Smooth muscle cell (in vitro differentiated cells): ENCODE data around the gene LDLRAD3. TPM values are rescaled to one million over a fixed set of nuclear protein-coding genes. Genes with fewer than 3 reads are reported as not detected.

ENCODE experiments used
- DNase-seq: peaks from one replicate; lab custom pipeline; 2025; ENCODE audit not compliant: unreplicated experiment; lab: John Stamatoyannopoulos, UW
- H2AFZ ChIP-seq: fragments of 200-600 bp; sonication (generic); 2 replicates; pipeline ENCODE4 v1.6.0; 2016; ENCODE audit warnings: antibody characterized with exemption, low read depth, mild to moderate bottlenecking
- H3F3A ChIP-seq: fragments of 200-600 bp; sonication (generic); 2 replicates; pipeline ENCODE4 v1.6.0; 2017; ENCODE audit warnings: antibody characterized with exemption, low read depth
- H3K27ac ChIP-seq: fragments of 200-600 bp; sonication (generic); 2 replicates; pipeline ENCODE4 v1.5.1; 2016; ENCODE audit warnings: low read depth, mild to moderate bottlenecking
- H3K27me3 ChIP-seq: fragments of 200-600 bp; sonication (generic); 2 replicates; pipeline ENCODE4 v1.6.1; 2016; ENCODE audit warnings: low read depth, mild to moderate bottlenecking
- H3K36me3 ChIP-seq: fragments of 200-600 bp; sonication (generic); 2 replicates; pipeline ENCODE4 v1.5.1; 2016; ENCODE audit warnings: low read depth
- H3K4me1 ChIP-seq: fragments of 200-600 bp; sonication (generic); 2 replicates; pipeline ENCODE4 v1.5.1; 2016; ENCODE audit warnings: low read depth
- H3K4me2 ChIP-seq: fragments of 200-600 bp; sonication (generic); 2 replicates; pipeline ENCODE4 v1.6.0; 2016; ENCODE audit warnings: mild to moderate bottlenecking
- H3K4me3 ChIP-seq: fragments of 200-600 bp; sonication (generic); 2 replicates; pipeline ENCODE4 v1.5.1; 2016; ENCODE audit warnings: mild to moderate bottlenecking
- H3K79me2 ChIP-seq: fragments of 200-600 bp; sonication (generic); 2 replicates; pipeline ENCODE4 v1.6.0; 2016; ENCODE audit warnings: low read depth, mild to moderate bottlenecking
- H3K9ac ChIP-seq: fragments of 200-600 bp; sonication (generic); 2 replicates; pipeline ENCODE4 v1.6.0; 2016; ENCODE audit warnings: low read depth
- H3K9me3 ChIP-seq: fragments of 200-600 bp; sonication (generic); replicated peaks from 2 replicates; pipeline ENCODE4 v1.5.1; 2016; ENCODE audit warnings: low read depth
- H4K20me1 ChIP-seq: fragments of 200-600 bp; sonication (generic); 2 replicates; pipeline ENCODE4 v1.6.0; 2016; ENCODE audit warnings: low read depth
- WGBS: methylation state at CpG from one replicate; pipeline ENCODE4 v1.1.7; 2016; ENCODE audit warnings: low lambda C conversion rate; 5-methylcytosine and 5-hydroxymethylcytosine counted together
- polyA plus RNA-seq: library from polyadenylated mRNA; unstranded; fragments of >200 nt; fragmentation: Nextera tagmentation; extraction: Ambion mirVana; gene quantifications from 2 replicates; pipeline ENCODE4 v1.2.1, GENCODE V29; 2016
- total RNA-seq: library from RNA; depleted of rRNA; stranded (reverse); fragments of >200 nt; gene quantifications from 2 replicates; pipeline ENCODE4 v1.2.3, GENCODE V29; 2014
- TF ChIP-seq, protein P1 (sequence below): fragments of 200-600 bp; sonication (generic); IDR thresholded peaks from 2 replicates; pipeline ENCODE4 v1.5.1; 2017; ENCODE audit warnings: borderline replicate concordance, mild to moderate bottlenecking, antibody characterized with exemption; ENCODE audit not compliant: insufficient read depth, poor library complexity, severe bottlenecking

The LDLRAD3 gene
- total and polyA plus RNA-seq, 2 experiments from 2014 or later: 6.1 to 10.0 TPM

DNA sequence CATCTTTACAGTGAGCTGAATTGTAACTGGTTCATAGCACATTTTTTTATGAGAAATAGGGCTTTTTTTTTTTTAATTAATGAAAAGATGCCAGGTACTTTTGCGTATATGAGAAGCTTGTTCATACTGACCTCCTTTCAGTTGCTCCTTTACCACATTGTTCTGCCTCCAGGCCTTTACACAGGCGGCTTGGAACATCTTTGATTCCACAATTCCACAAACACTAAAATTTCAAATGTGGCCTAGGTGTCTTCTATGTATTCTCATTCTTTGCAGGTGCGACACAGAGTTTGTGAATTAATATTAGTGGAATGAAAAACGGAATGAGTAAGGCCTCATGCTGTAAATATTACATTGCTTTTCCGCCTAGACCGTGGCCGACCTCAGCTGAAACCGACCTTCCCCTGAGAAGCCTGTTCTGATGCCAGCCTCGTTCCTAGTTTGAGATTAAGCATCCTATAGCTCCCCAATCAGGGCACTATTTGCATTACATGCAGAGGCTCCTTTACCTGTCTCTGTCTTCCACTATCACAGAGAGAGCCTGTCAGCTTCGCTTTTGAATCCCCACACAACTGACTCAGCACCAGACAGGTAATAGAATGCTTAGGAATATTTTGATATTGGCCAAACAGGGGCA, 125.8 kb downstream of the LDLRAD3 start:
- peaks cover 32% of the 10 kb centered on the region for H3K4me1 ChIP-seq
- peaks cover 7% of the 10 kb centered on the region for H3K9me3 ChIP-seq
- no peak for DNase-seq
- TF ChIP-seq, protein P1, sequence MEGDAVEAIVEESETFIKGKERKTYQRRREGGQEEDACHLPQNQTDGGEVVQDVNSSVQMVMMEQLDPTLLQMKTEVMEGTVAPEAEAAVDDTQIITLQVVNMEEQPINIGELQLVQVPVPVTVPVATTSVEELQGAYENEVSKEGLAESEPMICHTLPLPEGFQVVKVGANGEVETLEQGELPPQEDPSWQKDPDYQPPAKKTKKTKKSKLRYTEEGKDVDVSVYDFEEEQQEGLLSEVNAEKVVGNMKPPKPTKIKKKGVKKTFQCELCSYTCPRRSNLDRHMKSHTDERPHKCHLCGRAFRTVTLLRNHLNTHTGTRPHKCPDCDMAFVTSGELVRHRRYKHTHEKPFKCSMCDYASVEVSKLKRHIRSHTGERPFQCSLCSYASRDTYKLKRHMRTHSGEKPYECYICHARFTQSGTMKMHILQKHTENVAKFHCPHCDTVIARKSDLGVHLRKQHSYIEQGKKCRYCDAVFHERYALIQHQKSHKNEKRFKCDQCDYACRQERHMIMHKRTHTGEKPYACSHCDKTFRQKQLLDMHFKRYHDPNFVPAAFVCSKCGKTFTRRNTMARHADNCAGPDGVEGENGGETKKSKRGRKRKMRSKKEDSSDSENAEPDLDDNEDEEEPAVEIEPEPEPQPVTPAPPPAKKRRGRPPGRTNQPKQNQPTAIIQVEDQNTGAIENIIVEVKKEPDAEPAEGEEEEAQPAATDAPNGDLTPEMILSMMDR: peak; percentile 17
- no peaks in the 10 kb centered on the region for H4K20me1 ChIP-seq
- H3K36me3 ChIP-seq: peaks cover 3% of the 10 kb centered on the region
- no peak overlapping the region for H2AFZ ChIP-seq
- peak overlapping the region; percentile 53 for H3K27ac ChIP-seq
- no peak overlapping the region for H3K9ac ChIP-seq
- H3K79me2 ChIP-seq: no peaks in the 10 kb centered on the region
- H3K4me3 ChIP-seq: no peak overlapping the region
- peak overlapping the region; percentile 67 for H3K4me2 ChIP-seq
- peaks cover 16% of the 10 kb centered on the region for H3F3A ChIP-seq
- 63% methylated on average over 10 of the region's 10 CpGs for whole genome bisulfite sequencing
- H3K27me3 ChIP-seq: no peaks in the 10 kb centered on the region

- Histone ChIP-seq H3K27ac (no peak overlapping the region), H3K79me2 (no peaks in the 10 kb centered on the region), H3K4me3 (no peak overlapping the region), H2AFZ (no peak overlapping the region), H3K36me3 (peaks cover 3% of the 10 kb centered on the region), H4K20me1 (no peaks in the 10 kb centered on the region), H3K4me1 (peaks cover 32% of the 10 kb centered on the region), H3K9ac (no peak overlapping the region), H3K4me2 (no peak overlapping the region), H3K9me3 (peaks cover 7% of the 10 kb centered on the region), H3F3A (peaks cover 18% of the 10 kb centered on the region), H3K27me3 (no peaks in the 10 kb centered on the region)
- no peak for DNase-seq
- TF ChIP-seq, protein P1: no peak
- whole genome bisulfite sequencing: 72% methylated on average over 5 of the region's 5 CpGs
Measured at GRCh38 chr11:36070213-36070953, 126.5 kb downstream of the LDLRAD3 start.

- Histone ChIP-seq H3K79me2 (no peaks in the 10 kb centered on the region), H3K4me1 (peaks cover 32% of the 10 kb centered on the region), H3K9ac (no peak overlapping the region), H4K20me1 (no peaks in the 10 kb centered on the region), H3K27ac (no peak overlapping the region), H3F3A (peaks cover 22% of the 10 kb centered on the region), H3K27me3 (no peaks in the 10 kb centered on the region), H3K4me3 (no peak overlapping the region), H3K4me2 (no peak overlapping the region), H3K36me3 (peaks cover 3% of the 10 kb centered on the region), H3K9me3 (peaks cover 7% of the 10 kb centered on the region), H2AFZ (no peak overlapping the region)
- DNase-seq: no peak
- TF ChIP-seq, protein P1: no peak
- WGBS: 85% methylated on average over 5 of the region's 5 CpGs
Measured at GRCh38 chr11:36070954-36071330, 127.1 kb downstream of the LDLRAD3 start.
